ENCODE data around the gene NLRP10.

- TF ChIP-seq CREB5 (CRISPR knock-in tag; IDR thresholded peaks at IDR 0.05; ENCODE audit: low read depth) = no peak
- TF ChIP-seq BACH2 (CRISPR knock-in tag; IDR thresholded peaks at IDR 0.05; ENCODE audit: borderline replicate concordance) = no peak
Observed at GRCh38 chr11:7982582-7983119, 17.4 kb upstream of the NLRP10 start.
